GM18499 (cell line): Measurements from ENCODE around the gene KIF18B.

Experiments
- ATAC-seq: cut with Tn5 transposase; IDR thresholded peaks from one replicate; pipeline ENCODE4 v1.9.1; 2021; ENCODE audit warnings: moderate number of reproducible peaks; ENCODE audit not compliant: insufficient read depth, unreplicated experiment

Gene KIF18B

GRCh38 chr17:44921122-44921882, 26.3 kb downstream of the KIF18B start:
- ATAC-seq = no peak

- ATAC-seq = no peak
Measured at GRCh38 chr17:44920565-44920940, 27.0 kb downstream of the KIF18B start.

GRCh38 chr17:44919885-44920564, 27.5 kb downstream of the KIF18B start:
- no peak for ATAC-seq

GRCh38 chr17:44919411-44919810, 28.2 kb downstream of the KIF18B start:
- no peak for ATAC-seq

GRCh38 chr17:44918006-44918405, 29.6 kb downstream of the KIF18B start:
- ATAC-seq = no peak

- no peak for ATAC-seq
Measured at GRCh38 chr17:44917456-44917855, 30.1 kb downstream of the KIF18B start.

- ATAC-seq = no peak
Measured at GRCh38 chr17:44916781-44917241, 30.8 kb downstream of the KIF18B start.

- no peak for ATAC-seq
Measured at GRCh38 chr17:44915862-44916780, 31.5 kb downstream of the KIF18B start.

- no peak for ATAC-seq
Measured at GRCh38 chr17:44915321-44915726, 32.2 kb downstream of the KIF18B start, which contains the start of gene GFAP. Gene GFAP, minus strand, starts transcription at chr17:44915500. Its CDS starts 14 bp downstream, at chr17:44915486.

GRCh38 chr17:44914698-44915271, 32.8 kb downstream of the KIF18B start:
- ATAC-seq = no peak

GRCh38 chr17:44914148-44914547, 33.4 kb downstream of the KIF18B start:
- no peak for ATAC-seq

- ATAC-seq = no peak
Measured at GRCh38 chr17:44913676-44914075, 33.9 kb downstream of the KIF18B start.

GRCh38 chr17:44912763-44913544, 34.6 kb downstream of the KIF18B start:
- ATAC-seq = no peak

- no peak for ATAC-seq
Measured at GRCh38 chr17:44911133-44912001, 36.2 kb downstream of the KIF18B start.

GRCh38 chr17:44910231-44911106, 37.1 kb downstream of the KIF18B start:
- no peak for ATAC-seq

GRCh38 chr17:44909681-44910144, 37.9 kb downstream of the KIF18B start:
- no peak for ATAC-seq

GRCh38 chr17:44908761-44909326, 38.7 kb downstream of the KIF18B start:
- no peak for ATAC-seq
